Measurements from ENCODE around the gene INTS11. TPM values are rescaled to one million over a fixed set of nuclear protein-coding genes. Genes with fewer than 3 reads are reported as not detected.

Gene INTS11
- polyA plus RNA-seq, 1 donor (not counting 4 experiments of a cell fraction or from before 2014, with no cell fraction given), result 70.4 TPM

DNA sequence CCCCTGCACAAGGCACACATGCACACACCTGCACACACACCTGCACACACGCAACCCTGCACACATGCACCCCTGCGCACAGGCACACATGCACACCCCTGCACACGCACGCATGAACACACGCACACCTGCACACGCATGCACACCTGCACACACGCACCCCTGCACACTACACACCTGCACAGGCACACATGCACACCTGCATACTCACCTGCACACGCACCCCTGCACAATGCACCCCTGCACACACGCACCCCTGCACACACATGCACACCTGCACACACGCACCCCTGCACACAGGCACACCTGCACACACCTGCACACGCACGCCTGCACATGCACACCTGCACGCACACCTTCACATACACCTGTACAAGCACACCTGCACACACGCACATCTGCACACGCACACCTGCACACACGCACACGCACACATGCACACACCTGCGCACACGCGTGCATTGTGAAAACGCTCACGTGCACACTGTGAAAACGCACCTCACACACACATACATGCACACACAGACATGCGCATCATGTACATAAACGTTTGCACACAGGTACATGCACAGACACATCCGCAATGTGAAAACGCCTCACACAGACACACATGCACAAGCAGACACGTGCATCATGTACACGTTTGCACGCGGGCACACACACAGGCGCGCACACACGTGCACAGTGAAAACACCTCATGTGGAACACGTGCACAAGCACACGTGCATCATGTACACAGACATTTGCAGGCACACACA, 16.5 kb upstream of the INTS11 start:
- Histone ChIP-seq H2AFZ (ENCODE audit: control insufficient read depth, low read length) (no peak overlapping the region), H3K4me3 (ENCODE audit: control insufficient read depth in 2 of 3, extremely low read depth in 1 of 3, insufficient read depth in 2 of 3, low read depth in 1 of 3, low read length in 3 of 3) (no peak overlapping the region), H3K9ac (ENCODE audit: control insufficient read depth, extremely low read depth, insufficient read depth, low read length) (no peak overlapping the region), H3K4me2 (ENCODE audit: control insufficient read depth, extremely low read depth, insufficient read depth, low read depth, low read length) (no peak overlapping the region), H3K9me1 (ENCODE audit: control insufficient read depth, extremely low read depth, insufficient read depth, low read length) (no peaks in the 10 kb centered on the region), H3K4me1 (ENCODE audit: control insufficient read depth, extremely low read depth, insufficient read depth, low read length) (peaks cover 23% of the 10 kb centered on the region), H4K20me1 (ENCODE audit: control insufficient read depth, extremely low read depth, insufficient read depth, low read length) (peaks cover 15% of the 10 kb centered on the region), H3K27ac (ENCODE audit: control insufficient read depth, insufficient read depth, low read length) (no peak overlapping the region), H3K27me3 (ENCODE audit: control insufficient read depth, extremely low read depth, insufficient read depth, low read length) (no peaks in the 10 kb centered on the region), H3K9me3 (ENCODE audit: control insufficient read depth, low read depth, low read length) (no peaks in the 10 kb centered on the region), H3K36me3 (ENCODE audit: control insufficient read depth in 2 of 2, extremely low read depth in 1 of 2, insufficient read depth in 2 of 2, low read length in 2 of 2) (peaks cover 13 to 24% of the 10 kb centered on the region in 2 experiments), H3K79me2 (ENCODE audit: control insufficient read depth, insufficient read depth, low read length) (peaks cover 54% of the 10 kb centered on the region)
- TF ChIP-seq CTCF (optimal IDR thresholded peaks at IDR 0.05 in 1 of 3, IDR thresholded peaks at IDR 0.05 in 1 of 3, conservative IDR thresholded peaks at IDR 0.05 in 1 of 3; ENCODE audit: extremely low read depth in 1 of 3, insufficient read depth in 2 of 3, low read length in 3 of 3) (no peak), EZH2 (IDR thresholded peaks at IDR 0.05; ENCODE audit: low read length) (no peak)
- DNase-seq (ENCODE audit: low read depth, low spot score), result no peak
- FAIRE-seq, result no peak
- dilution Hi-C loops (cut with MboI; ENCODE audit: extremely low pct_ligation_motif_present, low sequenced_read_pairs), result no loop called here

DNA sequence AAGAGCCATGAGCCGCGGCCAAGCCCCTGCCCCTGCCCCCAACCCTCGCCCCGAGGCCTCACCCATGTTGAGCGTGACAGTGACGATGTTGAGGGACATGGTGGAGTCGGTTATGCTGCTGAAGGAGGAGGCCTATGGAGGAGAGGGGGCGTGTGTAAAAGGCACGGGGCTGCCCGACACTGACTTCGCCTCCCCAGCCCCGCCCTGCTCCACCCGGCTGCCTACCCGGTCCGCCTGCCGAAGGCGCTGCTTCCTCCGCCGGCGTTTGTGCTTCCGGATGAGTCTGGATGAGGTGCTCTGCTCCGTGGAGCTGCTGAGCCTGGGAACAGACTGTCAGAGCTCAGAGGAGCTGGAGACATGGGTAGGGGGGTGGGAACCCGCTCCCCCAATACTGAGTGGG, 15.7 kb upstream of the INTS11 start:
- FAIRE-seq (no peak), DNase-seq (ENCODE audit: low read depth, low spot score) (no peak)
- H3K36me3 ChIP-seq (ENCODE audit: control insufficient read depth in 2 of 2, extremely low read depth in 1 of 2, insufficient read depth in 2 of 2, low read length in 2 of 2), result peaks cover 15 to 27% of the 10 kb centered on the region in 2 experiments
- H3K4me2 ChIP-seq (ENCODE audit: control insufficient read depth, extremely low read depth, insufficient read depth, low read depth, low read length), result no peak overlapping the region
- H3K9ac ChIP-seq (ENCODE audit: control insufficient read depth, extremely low read depth, insufficient read depth, low read length), result no peak overlapping the region
- dilution Hi-C loops (cut with MboI; ENCODE audit: extremely low pct_ligation_motif_present, low sequenced_read_pairs), result no loop called here
- no peak overlapping the region for H3K4me3 ChIP-seq (ENCODE audit: control insufficient read depth in 2 of 3, extremely low read depth in 1 of 3, insufficient read depth in 2 of 3, low read depth in 1 of 3, low read length in 3 of 3)
- H4K20me1 ChIP-seq (ENCODE audit: control insufficient read depth, extremely low read depth, insufficient read depth, low read length), result peaks cover 15% of the 10 kb centered on the region
- peaks cover 46% of the 10 kb centered on the region for H3K79me2 ChIP-seq (ENCODE audit: control insufficient read depth, insufficient read depth, low read length)
- TF ChIP-seq CTCF (optimal IDR thresholded peaks at IDR 0.05 in 1 of 3, IDR thresholded peaks at IDR 0.05 in 1 of 3, conservative IDR thresholded peaks at IDR 0.05 in 1 of 3; ENCODE audit: extremely low read depth in 1 of 3, insufficient read depth in 2 of 3, low read length in 3 of 3), result no peak
- no peak for TF ChIP-seq EZH2 (IDR thresholded peaks at IDR 0.05; ENCODE audit: low read length)
- no peaks in the 10 kb centered on the region for H3K9me1 ChIP-seq (ENCODE audit: control insufficient read depth, extremely low read depth, insufficient read depth, low read length)
- peaks cover 15% of the 10 kb centered on the region for H3K4me1 ChIP-seq (ENCODE audit: control insufficient read depth, extremely low read depth, insufficient read depth, low read length)
- no peaks in the 10 kb centered on the region for H3K27me3 ChIP-seq (ENCODE audit: control insufficient read depth, extremely low read depth, insufficient read depth, low read length)
- H2AFZ ChIP-seq (ENCODE audit: control insufficient read depth, low read length), result no peak overlapping the region
- H3K9me3 ChIP-seq (ENCODE audit: control insufficient read depth, low read depth, low read length), result no peaks in the 10 kb centered on the region
- no peak overlapping the region for H3K27ac ChIP-seq (ENCODE audit: control insufficient read depth, insufficient read depth, low read length)
